Fibroblast of gingiva (primary cell): Measurements from ENCODE around the gene ABCA7.
A peak's percentile ranks its signal among the peaks of the same experiment; 100 is the strongest.

ENCODE experiments used
- DNase-seq: peaks from one replicate; pipeline ENCODE4 v3.0.0-alpha.2; 2011; ENCODE audit warnings: low read depth

Gene ABCA7, protein sequence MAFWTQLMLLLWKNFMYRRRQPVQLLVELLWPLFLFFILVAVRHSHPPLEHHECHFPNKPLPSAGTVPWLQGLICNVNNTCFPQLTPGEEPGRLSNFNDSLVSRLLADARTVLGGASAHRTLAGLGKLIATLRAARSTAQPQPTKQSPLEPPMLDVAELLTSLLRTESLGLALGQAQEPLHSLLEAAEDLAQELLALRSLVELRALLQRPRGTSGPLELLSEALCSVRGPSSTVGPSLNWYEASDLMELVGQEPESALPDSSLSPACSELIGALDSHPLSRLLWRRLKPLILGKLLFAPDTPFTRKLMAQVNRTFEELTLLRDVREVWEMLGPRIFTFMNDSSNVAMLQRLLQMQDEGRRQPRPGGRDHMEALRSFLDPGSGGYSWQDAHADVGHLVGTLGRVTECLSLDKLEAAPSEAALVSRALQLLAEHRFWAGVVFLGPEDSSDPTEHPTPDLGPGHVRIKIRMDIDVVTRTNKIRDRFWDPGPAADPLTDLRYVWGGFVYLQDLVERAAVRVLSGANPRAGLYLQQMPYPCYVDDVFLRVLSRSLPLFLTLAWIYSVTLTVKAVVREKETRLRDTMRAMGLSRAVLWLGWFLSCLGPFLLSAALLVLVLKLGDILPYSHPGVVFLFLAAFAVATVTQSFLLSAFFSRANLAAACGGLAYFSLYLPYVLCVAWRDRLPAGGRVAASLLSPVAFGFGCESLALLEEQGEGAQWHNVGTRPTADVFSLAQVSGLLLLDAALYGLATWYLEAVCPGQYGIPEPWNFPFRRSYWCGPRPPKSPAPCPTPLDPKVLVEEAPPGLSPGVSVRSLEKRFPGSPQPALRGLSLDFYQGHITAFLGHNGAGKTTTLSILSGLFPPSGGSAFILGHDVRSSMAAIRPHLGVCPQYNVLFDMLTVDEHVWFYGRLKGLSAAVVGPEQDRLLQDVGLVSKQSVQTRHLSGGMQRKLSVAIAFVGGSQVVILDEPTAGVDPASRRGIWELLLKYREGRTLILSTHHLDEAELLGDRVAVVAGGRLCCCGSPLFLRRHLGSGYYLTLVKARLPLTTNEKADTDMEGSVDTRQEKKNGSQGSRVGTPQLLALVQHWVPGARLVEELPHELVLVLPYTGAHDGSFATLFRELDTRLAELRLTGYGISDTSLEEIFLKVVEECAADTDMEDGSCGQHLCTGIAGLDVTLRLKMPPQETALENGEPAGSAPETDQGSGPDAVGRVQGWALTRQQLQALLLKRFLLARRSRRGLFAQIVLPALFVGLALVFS (N-terminal part only)

DNA sequence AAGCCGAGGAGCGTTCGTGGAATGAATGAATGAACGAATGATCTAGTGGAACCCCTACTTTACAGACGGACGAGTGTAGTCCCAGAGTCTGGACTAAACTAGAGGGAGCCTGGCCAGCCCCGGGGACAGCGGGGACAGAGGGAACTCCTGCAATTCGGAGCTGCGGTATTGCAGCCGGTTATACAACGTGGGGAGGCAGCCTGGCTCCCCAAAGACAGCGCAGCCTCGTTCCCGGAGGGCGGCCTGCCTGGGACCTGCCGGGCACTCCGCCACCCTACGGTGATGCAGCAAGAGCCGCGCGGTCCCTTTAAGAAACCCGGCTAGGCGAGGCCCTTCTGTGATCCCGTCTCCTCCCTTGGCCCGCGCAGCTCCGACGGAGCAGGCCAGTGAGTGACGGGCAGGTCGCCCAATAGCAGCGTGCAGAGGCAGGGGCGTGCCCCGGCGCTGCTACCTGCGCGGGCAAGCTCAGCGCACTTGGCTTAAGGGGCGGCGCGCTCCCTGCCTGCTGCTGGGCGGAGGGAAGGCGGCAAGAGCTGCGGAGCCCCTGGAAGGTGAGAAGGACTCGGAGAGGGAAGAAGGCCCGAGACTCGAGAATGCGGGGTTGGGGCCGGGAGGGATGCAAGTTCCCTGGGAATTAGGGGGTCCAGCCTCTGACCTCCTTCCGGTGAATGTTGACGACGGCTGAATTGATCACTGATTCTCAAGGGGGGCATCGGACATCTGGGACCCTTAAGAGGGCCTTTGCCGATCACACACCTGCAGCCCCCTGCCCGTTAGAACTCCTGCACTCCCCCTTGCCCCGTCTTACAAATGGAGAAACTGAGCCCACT lies at the start of gene ABCA7:
ABCA7 (plus strand) TSS at position 462 of the 830 bp plus-strand sequence. CDS start 1,255 bp downstream, outside the sequence.
- peak; percentile 97 for DNase-seq

DNA sequence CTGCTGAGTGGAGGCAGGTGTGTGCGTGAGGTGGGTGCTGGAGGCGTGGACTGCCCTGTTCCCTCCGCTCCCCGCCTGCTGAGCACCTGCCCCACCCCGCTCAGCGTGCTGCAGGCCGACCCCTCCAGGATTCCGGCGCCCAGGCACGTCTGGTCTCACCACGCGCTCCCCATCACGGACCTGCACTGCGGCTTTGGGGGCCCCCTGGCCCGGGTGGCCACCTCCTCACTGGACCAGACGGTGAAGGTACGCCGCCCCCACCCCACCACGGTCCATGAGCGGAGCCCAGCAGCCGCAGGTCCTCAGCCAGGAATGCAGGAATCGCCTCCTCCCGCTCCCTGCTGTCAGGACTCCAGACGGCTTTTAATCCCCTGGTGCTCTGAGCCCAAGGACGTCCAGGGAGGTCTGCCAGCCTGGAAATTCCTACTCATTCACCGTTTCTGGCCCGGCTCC lies 49.8 kb upstream of the ABCA7 start:
- no peak for DNase-seq

DNA sequence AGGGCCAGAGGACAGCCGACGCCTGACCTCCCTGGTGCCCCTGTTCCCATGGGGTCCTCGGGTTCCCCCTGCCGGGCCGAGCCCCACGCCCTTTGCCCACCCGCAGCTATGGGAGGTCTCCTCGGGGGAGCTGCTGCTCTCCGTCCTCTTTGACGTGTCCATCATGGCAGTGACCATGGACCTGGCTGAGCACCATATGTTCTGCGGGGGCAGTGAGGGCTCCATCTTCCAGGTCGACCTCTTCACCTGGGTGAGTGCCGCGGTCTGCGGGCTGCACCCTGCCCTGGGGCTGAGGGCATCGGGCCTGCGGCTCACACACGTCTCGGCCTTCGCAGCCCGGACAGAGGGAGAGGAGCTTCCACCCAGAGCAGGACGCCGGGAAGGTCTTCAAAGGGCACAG lies 49.2 kb upstream of the ABCA7 start:
- no peak for DNase-seq

DNA sequence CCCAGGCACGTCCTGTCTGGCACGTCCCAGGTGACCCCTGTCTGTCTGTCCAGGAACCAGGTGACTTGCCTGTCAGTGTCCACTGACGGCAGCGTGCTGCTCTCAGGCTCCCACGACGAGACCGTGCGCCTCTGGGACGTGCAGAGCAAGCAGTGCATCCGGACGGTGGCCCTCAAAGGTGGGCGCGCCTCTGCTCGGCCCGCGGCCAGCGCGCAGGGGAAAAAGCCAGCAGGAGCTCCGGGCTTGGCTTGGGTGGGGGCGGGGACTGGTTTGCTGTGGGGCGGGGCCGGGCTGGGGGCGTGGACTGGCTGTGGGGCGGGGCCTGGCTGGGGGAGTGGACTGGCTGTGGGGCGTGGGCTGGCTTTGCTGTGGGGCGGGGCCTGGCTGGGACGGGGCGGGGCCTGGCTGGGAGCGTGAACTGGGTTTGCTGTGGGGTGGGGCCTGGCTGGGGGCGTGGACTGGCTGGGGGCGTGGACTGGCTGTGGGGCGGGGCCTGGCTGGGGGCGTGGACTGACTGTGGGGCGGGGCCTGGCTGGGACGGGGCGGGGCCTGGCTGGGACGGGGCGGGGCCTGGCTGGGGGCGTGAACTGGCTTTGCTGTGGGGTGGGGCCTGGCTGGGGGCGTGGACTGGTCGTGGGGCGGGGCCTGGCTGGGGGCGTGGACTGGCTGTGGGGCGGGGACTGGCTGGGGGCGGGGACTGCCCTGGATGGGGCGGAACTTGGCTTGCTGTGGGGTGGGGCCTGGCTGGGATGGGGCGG lies 48.6 kb upstream of the ABCA7 start:
- DNase-seq = peak; percentile 46

DNA sequence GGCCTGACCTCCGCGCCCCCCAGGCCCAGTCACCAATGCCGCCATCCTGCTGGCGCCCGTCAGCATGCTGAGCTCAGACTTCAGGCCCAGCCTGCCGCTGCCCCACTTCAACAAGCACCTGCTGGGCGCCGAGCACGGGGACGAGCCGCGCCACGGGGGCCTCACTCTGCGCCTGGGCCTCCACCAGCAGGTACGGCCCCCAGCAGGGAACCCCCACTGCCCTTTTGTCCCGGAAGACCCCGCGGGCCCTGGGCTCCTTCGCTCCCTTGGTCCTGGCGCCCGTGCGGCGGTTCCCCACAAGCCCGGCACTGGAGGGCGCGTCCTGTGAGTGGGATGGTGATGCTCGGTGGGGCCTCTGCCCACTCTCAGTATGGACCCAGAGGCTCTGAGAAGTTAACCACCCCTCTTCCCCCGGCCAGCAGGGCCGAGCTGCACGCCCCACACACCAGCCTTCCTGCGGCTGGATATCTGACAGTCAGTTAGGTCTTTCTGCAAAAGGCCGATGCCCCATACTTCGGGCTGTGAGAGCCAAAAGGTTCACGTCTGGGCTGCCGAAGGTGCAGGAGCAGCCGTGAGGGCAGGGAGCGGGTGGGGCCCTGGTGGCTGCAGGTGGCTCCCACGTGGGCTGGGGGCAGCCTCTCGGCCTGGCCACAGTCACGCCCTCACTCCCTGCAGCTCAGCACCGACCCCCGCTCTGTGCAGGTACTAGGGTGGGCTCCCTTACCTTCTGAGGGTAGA lies 47.8 kb upstream of the ABCA7 start:
- DNase-seq = no peak

DNA sequence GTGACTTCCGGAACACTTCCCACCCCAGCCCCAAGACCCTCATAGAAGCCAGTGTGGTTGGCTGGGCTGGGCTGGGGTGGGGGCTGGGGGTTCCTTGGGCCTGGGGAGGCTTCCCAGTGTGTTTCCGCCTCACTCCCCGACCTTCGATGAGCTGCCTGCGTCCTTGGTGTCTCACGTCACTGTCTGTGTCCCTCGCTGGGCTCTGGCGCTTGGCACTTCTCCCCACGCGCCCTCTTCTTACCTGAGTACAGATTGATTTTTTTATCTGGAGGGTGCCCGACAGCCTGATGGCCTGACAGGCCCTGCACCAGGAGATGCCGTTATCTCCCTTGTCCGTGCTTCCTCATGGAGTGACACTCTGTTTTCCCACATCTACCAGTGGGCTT lies 47.2 kb upstream of the ABCA7 start:
- DNase-seq = no peak

DNA sequence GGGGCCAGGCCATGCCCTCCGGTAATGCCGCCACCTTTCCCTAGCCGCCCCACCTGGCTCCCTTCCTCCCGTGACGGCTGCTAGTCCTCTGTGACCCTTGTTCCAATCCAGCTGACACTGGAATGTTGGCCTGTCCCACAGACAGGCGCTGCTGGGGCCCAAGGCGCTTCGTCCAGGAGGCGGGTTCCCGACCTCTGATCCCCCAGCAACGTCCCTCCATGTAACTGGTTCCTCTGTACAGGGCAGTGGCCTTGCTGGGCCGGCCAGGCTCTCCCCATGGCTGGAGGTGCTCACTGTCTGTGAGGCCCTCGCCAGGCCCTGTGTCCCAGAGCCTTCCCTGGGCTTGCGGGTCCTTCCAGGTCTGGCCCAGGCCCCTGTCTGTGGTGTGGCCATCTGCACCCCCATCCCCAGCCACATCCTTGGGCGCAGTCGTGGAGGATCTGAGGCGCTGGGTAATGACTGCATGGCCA lies 46.5 kb upstream of the ABCA7 start:
- no peak for DNase-seq

DNA sequence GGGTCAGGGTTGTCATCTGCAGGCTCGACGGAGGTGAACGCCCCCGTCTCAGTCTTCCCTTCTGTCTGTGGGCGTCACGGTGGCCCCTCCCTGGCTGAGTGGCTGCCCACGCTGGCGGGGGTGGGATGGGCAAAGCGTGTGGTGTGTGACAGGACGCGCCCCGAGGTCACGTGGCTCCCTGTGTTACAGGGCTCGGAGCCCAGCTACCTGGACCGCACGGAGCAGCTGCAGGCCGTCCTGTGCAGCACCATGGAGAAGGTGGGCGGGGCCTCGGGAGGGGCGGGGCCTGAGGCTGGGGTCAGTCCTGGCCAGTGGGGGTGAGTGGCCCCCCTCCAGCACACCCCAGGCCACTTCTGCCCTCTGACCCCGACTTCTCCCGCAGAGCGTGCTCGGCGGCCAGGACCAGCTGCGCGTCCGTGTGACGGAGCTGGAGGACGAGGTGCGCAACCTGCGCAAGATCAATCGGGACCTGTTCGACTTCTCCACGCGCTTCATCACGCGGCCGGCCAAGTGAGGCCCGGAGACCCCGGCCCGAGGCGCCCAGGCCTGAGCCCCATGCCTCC lies 46.0 kb upstream of the ABCA7 start:
- DNase-seq = no peak

DNA sequence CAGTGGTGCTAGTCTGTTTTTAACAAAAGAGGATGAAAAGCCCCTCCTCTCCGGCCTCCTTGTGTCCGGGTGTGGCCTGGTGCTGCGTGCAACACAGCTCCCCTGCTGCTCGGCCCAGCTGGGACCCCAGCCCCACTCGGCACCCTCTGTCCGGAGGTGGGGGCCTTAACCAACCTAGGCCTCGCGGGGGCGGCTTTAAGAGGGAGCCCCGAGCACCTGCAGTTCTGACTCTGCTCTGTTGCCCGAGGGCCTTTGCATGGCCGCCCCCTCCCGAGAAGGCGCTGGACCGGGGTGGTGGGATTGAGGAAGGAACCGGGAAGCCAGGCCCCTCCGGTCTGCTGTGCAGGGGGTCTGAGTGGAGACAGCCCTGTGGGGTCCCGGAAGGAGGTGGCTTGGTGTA lies 45.4 kb upstream of the ABCA7 start:
- DNase-seq = no peak

DNA sequence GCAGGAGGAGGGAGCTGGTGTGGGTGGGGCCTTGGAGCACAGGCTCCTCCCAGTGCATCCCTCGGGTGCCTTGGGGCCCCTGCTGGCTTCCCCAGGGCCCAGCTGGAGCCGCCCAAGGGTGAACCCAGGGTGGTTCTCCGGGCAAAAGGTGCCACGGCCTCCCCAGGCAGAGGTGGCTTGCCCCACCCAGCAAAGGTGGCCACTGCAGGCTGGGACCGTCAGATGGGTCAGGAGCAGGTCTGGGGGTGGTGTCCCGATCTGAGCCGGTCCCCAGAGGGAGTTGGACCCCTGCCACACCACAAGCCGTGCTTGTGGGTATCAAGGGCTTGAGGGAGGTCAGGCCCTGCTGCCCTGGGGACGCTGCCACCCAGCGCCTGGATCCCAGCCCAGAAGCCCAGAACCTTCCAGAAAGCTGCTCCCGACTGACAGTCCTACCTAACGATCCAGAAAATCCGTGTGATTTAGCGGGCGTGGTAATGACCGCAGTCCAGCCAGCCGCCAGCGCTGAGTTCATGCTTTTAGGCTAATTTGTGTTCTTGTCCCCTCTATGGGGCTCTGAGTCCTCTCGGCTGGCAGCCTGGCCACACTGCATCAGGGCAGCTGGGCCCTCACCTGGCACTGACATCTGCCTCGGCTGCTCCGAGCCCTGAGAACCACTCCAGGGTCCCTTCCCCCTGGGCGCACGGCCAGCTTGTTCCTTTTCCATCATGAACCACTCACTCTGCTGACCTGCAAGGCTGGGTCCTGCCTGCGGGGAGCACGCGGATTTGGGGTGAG lies 44.7 kb upstream of the ABCA7 start:
- no peak for DNase-seq

DNA sequence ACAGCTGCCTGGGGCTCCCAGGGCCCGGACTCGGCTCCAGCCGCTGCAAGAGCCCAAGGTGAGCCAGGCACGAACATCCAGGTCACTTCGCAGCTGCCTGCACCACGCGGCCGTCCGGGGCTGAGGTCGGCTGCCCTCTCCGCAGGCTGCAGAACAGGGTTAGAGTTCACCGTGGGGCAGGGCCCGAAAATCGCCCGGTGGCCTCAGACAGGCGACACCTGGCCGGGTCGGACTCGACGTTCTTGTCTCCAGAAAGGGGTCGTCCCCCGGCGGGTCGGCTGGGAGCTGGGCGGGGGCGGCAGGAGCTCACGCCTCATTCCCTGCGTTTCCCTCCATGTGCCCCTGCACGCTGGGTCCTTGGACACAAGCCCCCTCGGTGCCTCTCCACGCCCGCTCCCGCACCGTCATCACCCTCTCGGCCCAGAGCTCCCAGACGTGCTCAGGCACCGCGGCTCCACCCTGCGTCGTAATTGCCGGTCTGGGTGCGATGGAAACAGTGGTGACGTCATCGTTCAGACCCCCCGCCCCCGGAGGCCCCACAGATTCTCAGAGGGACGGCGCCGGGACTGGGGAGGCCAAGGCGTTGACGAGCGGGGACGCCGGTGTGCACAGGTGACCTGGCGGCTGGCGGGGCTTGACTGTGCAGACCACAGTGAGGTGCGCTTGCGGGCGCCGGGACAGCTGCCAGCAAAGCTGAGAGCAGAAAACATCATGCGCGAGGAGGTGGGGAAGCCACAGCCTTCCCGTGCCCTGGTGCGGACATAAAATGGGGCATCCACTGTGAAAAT lies 43.7 kb upstream of the ABCA7 start:
- no peak for DNase-seq

DNA sequence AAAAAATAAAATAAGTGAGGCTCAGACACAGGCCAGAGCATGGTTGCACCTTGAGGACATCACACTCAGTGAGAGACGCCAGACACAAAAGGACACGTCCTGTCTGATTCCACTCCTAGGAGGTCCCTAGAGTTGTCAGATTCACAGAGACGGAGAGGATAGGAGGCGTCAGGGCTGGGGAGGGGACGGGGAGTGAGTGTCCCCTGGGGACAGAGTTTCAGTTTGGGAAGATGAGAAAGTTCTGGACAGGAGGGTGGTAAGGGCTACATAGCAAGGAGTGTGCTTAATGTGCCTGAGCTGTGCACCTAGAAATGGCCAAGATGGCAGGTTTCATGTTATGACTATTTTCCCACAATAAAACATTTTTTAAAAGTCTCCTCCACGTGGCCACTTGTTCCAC lies 41.8 kb upstream of the ABCA7 start:
- DNase-seq = no peak

DNA sequence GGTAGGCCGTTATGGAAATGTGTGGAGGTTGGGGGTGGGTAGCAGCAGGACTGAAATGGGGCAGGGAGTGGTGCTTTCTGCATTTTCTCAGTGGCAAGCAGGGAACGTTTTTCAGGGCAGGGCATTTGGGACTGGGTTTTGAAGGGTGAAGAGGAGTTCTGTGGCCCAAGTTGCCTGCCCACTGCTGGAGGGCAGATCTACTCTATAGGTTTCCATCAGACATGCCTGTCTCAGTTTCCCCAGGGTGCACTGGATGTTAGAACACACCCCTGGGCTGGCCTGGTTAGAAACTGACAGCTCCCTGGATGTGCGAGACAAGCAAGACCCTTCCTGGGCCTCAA lies 40.6 kb upstream of the ABCA7 start:
- DNase-seq = no peak

DNA sequence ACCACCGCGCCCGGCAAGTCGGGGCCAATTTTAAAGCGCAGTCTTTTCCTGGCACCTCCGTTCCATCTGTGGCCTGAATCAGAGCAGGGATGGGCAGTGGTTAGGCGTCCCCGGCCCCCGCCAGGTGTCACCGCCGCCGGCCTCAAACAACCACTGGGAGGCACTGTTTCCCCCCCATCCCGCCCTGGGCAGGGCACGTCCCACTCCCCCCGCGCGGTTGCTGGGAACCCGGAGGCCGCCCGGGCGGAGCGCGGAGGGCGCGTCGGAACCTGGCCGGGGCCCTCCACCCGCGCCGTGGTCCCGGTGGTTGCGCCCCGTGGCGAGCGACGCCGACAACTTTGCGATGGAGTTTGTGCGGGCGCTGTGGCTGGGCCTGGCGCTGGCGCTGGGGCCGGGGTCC lies 39.8 kb upstream of the ABCA7 start, which contains the start of gene GRIN3B:
GRIN3B (plus strand) TSS at position 325 of the 400 bp plus-strand sequence; CDS start at position 344, 19 bp downstream.
- peak; percentile 21 for DNase-seq

DNA sequence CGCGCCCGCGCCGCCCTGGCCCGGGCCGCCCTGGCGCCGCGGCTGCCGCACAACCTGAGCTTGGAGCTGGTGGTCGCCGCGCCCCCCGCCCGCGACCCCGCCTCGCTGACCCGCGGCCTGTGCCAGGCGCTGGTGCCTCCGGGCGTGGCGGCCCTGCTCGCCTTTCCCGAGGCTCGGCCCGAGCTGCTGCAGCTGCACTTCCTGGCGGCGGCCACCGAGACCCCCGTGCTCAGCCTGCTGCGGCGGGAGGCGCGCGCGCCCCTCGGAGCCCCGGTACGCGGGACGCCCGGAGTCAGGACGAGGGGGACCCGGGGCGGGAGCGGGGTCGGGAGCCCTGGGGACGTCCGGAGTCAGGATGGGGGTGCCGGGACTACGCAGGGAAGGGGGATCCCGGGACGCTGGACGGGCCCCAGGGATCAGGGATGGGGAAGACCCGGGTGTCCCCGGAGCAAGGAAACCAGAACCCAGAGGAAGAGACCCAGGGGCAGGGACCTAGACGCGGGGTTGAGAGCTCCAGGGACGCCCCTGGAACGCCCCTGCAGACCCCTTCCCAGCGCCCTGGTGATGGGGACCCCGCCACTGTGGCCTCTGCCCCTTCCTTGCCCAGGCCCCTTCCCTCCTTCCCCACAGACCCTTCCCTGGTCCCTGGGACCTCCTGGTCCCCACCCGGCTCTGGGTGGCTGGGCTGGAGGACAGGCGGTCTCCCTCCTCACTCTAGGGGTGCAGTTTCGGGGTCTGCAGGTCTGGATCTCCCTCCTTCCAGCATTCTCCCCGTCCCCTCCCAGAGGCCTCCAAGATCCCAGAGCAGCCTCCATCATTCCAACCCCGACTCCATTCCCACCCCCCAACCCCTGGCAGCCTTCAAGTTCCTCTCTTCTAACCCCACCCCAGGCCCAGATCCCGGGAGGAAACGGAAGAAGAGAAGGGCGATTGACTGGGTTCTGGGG lies 39.0 kb upstream of the ABCA7 start:
- no peak for DNase-seq

DNA sequence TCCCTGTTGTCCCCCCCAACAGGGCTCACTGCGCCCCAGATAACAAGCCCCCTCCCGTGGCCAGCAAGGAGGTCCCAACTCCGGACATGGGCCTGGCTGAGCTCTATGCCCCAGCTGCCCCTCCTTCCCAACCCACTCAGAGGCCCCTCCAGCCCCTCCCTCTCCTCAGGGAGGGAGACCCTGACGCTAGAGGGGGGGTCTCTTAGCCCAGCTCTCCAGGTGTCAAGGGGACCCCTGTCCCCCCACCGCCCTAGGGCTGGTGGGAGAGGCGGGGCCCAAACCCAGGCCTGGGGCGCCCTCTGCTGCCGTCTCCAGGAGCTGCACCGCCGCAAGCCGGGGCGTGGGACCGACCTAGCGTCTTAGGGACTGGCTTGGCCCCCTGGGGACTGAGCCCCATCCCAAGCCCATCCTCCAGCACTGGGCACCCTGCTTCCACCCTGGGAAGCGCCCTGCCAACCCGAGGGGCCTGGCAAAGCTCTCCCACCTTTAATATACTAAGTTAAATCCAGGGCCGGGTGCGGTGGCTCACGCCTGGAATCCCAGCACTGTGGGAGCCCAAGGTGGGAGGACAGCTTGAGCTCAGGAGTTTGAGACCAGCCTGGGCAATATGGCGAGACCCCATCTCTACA lies 38.3 kb upstream of the ABCA7 start:
- no peak for DNase-seq
